T-helper 2 cell (primary cell): ENCODE data around the gene FAM110A.
A peak's percentile ranks its signal among the peaks of the same experiment; 100 is the strongest.
"Not testable (repeated sequence)": the region's sequence is repeated elsewhere in the genome, so short reads cannot be mapped to it uniquely, and the experiment has no call there.

Experiments used
- DNase-seq, 5 experiments: peaks; one replicate each; pipeline versions ENCODE4 v3.0.0 to v3.0.0-alpha.2; 2012 to 2022
- total RNA-seq, 2 donors: gene quantifications; one replicate each; lab custom pipeline; 2026; lab: John Stamatoyannopoulos, UW

The FAM110A gene
- total RNA-seq = 12.5 to 12.7 reads per million in 2 donors

DNA sequence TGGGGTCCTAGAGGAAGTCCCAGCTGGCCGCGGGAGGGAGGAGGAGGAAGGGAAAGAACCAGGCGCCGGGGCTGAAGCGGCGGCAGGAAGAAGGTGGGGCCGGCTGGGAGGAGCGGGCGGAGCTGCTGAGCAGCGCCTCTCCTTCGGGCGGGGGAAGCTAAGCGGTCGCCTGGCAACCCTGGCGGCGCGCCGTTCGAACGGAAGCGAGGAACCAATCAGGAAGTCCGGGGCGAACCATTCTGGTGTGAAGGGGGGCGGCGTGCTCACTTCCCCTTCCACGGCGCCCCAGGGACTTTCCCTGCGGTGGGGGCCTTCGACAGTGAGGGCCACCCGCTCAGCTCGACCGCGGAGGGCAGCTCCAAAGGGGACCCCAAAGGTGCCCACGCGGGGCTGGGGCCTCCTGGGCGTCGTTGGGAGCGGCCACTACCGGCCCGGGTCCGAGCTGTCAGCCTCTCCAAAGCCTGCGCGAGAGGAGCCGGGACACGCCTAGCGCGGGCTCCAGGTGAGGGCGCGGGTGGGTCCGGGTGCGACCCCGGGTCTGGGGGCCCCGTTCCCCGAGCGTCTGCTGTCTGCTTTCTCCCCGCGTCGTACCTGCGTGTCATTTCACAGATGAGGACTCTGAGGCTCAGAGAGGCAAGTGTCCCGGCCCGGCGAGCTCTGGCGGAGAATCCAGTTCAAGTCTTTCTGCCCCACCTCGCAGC, at the start of gene FAM110A:
Gene FAM110A (plus strand): TSS at position 266 of the 701 bp plus-strand sequence. CDS start 11,090 bp downstream, outside the sequence.
- peak; percentile 90 to 97 (median 94) for DNase-seq

DNA sequence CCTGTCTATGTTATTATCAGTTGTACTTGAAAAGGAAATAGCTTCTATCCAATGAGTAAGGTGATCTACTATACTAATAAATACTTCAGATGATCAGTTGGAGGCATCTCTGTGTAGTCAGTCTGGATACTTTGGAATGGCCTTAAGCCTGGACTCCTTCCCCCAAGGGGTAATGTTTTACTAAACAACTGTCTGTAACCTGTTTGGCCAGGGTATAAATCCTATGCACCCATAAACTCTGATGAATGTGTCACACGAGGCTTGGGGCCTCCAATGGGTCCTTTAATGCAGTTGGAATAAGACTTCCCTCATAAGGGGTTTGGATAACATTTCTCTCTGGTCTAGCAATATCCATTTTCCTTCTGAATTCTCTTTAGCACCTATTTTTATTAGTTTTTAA, 45.7 kb upstream of the FAM110A start:
- DNase-seq = no peak

GRCh38 chr20:791056-791455, 42.5 kb upstream of the FAM110A start:
- DNase-seq = no peak

DNA sequence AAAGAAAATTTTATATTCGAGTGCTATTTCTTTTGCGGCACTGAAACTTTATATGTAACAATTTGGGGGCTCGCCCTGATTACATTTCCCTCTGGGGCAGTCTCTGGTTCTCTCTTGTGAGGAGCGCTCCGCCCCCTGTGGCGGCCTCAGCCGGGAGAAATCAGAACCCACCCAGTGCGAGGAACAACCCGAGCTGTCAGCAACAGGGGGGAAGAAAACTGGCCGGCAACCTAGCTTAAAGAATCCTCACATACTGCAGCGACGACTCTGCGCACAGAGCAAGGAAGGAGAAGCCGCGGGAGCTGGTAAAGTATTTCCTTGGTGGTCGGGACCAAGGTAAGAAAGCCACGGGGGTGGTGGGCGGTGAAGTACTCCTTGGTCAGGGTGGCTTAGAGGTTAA, 41.3 kb upstream of the FAM110A start:
- no peak for DNase-seq

DNA sequence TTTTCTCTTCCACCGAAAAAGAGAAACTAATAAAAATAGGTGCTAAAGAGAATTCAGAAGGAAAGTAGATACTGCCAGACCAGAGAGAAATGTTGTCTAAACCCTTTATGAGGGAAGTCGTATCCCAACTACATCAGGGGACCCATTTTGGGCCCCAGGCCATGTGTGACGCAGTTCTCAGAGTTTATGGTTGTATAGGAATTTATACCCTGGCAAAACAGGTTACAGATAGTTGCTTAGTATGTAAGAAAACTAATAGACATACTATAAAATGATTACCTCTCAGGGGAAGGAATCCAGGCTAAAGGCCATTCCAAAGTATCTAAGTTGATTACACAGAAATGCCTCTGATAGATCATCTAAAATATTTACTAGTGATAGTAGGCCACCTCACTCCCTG, 36.6 kb upstream of the FAM110A start:
- DNase-seq = no peak

- DNase-seq = not testable (repeated sequence)
Measured at GRCh38 chr20:798746-799145, 34.8 kb upstream of the FAM110A start.

DNA sequence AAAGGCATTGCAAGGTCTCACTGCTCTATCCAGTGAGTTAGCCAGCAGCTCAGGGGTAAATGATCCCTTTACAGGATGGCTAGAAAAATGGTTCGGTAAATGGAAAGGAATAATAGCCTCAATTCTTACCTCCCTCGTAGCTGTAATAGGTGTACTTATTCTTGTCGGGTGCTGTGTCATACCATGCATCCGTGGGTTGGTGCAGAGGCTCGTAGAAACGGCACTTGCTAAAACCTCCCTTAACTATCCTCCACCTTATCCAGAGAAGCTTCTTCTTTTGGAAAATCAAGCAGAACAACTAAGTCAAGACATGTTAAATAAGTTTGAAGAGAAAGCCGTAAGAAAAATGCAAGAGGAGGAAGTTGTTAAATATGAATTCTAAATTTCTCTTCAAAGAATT, 33.5 kb upstream of the FAM110A start:
- DNase-seq = not testable (repeated sequence)

- no peak for DNase-seq
Measured at GRCh38 chr20:801678-802077, 31.8 kb upstream of the FAM110A start.

- no peak for DNase-seq
Measured at GRCh38 chr20:805713-806112, 27.8 kb upstream of the FAM110A start.

GRCh38 chr20:811776-812434, 21.6 kb upstream of the FAM110A start:
- not testable (repeated sequence) for DNase-seq

- DNase-seq = not testable (repeated sequence)
Measured at GRCh38 chr20:812435-812814, 21.1 kb upstream of the FAM110A start.

- DNase-seq = no peak
Measured at GRCh38 chr20:813390-813789, 20.1 kb upstream of the FAM110A start.

DNA sequence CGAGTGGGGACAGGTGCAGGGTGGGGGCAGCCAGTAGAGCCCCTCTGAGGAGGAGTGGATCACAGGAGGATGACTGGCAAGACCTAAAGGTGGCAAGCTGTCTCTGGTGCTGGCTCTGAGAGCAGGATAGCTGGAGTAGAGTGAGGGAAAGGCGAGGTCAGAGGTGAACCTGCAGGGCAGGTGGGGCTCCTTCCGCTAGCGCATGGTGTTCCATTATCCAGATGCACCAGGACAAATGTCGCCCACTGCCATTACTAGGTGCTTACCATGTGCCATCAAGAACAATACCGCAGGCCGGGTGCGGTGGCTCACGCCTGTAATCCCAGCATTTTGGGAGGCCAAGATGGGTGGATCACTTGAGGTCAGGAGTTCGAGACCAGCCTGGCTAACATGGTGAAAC, 18.3 kb upstream of the FAM110A start:
- DNase-seq = no peak

GRCh38 chr20:815914-816606, 17.5 kb upstream of the FAM110A start:
- peak; percentile 35 to 60 (median 51) for DNase-seq

DNA sequence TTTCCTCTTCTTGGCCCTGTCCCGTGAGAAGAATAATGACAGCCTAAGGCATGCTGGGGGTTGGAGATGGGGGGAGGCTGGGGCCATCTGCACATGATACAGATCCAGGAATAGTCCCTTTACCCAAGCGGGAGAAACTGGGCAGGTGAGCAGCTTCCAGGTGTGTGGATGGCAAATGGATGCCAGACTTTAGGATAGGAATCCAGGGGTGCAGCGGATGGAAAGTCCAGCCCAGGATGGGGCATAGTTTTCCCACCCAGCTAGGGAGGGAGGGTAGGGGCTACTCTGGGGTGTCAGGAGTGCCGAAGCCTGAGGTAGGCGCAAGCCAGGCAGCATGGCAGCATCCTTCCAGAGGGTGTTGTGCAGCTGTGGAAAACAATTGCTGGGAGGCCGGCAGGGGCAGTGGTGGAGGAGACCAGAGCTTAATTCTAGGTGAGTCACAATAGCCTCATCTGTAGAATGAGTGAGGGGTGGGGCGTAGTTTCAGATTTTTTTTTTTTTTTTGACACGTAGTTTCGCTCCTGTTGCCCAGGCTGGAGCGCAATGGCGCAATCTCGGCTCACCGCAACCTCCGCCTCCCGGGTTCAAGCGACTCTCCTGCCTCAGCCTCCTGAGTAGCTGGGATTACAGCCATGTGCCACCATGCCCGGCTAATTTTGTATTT, 15.4 kb upstream of the FAM110A start:
- DNase-seq = no peak

DNA sequence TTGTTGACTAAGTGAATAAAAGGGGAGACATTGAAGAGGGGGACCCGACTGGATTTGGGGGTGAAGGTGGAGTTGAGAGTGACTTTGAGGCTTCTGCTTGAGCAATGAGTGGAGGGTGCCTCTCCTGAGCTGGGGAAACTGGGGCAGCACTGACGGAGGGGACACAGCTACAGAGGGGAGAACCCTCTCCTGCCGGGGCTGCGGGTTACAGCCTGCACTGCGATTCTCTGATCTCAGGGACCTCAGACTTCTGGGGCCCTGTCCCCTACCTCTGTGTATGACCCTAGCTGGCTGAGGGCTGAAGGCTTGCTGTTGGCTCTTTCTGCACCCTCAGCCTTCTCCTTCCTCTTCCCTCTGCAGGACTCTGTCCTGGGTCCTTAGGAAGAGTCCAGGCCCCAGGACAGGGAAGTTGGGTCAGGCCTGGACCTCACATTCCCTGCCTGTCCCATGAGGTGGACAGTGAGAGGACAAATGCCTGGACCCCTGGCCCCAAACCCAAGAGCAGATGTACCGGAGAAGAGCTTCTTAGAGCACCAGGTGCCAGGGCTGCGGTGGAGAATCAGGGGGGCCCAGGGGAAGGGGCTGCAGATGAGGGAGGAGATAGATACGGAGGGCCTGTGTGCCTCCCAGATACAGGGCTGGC, 13.7 kb upstream of the FAM110A start:
- DNase-seq = no peak

GRCh38 chr20:820323-820953, 13.1 kb upstream of the FAM110A start:
- no peak for DNase-seq

DNA sequence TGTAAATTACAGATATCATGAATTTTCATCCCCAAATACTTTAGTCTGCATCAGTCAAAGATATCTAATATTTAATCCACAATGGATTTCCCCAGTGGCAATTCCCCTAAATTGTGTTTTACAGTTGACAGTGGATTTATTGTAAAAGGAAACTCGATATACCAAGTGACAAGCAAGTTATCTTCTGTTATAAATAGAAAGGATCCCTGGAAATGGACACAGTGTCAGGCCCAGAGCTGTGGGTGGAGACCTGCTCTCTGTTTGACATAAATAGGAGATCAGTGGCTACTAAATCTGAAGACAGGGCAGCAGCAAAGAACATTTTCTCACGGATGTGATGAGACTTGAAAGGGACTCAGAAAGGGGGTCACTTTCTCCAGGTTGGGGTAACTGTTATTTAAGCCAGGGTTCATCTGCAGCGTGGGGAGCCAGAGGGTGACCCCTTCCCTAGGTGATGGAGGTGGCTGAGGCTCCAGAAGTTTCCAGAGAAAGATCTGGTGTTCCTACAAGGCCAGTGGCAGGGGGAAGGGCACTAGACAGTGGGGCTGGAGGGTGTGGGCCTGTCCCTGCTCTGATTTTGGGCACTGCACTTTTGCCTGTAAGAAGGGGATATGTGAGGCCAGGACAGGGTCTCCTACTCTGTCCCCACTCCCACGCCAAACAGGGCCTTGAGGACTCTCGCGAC, 12.3 kb upstream of the FAM110A start:
- DNase-seq = no peak

GRCh38 chr20:821731-822065, 11.8 kb upstream of the FAM110A start:
- no peak for DNase-seq

DNA sequence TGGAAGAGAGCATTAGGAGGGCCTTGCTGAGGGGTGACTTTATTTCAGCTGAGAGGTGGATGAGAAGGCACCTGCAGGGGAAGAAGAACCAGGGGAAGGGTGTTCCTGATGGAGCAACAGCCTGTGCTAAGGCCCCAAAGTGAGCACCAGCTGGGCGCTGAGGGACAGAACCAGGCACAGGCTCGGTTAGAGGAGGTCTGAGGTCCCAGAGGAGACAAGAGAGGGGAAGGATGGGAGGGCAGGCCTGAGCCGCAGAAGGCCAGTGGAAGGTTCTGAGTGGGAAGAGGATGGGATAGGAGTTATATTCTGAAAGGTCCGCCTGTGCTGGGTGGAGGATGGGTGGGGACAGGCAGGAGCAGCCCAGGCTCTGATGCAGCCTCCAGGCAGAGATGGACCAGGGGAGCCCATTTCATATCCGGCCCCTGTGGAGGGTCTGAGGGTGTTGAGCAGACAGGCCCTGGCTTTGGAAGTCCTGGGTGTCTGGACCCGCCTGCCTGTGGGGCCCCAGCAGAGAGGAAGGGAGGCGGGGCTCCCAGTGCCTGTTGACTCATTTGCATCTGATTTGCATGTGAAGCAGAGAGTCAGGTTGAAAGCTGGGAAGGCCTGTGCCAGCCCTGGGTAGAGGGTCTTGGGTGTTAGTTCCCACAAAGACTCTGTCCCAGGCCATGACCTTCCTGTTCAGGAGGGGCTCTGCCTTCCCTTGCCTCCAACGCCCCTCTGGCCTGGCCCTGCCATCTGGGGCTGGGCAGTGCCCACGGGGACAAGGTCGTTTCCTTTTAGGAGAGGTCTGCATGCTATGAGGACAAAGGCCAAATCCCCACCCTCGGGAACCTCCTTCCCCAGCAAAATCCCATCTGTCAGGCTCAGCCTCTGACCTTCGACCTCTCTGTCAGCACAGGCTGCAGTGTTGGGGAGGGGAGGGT, 10.6 kb upstream of the FAM110A start:
- DNase-seq = no peak

- no peak for DNase-seq
Measured at GRCh38 chr20:823574-823902, 10.0 kb upstream of the FAM110A start.
